GM20000 (cell line): Measurements from ENCODE around the gene RINL.

Experiments
- DNase-seq: peaks from one replicate; pipeline ENCODE4 v3.0.0; 2012; ENCODE audit warnings: low spot score
- CTCF ChIP-seq: IDR thresholded peaks from 2 replicates; pipeline ENCODE4 v1.5.1; 2012; ENCODE audit warnings: mild to moderate bottlenecking, control low read depth; ENCODE audit errors: extremely low read depth, missing control alignments

RINL gene

GRCh38 chr19:38853214-38853613, 24.9 kb downstream of the RINL start:
- no peak for DNase-seq
- TF ChIP-seq CTCF, result no peak

- DNase-seq, result peak; percentile 52
- no peak for TF ChIP-seq CTCF
These were observed 25.6 kb downstream of the RINL start for GRCh38 chr19:38852231-38853044.

GRCh38 chr19:38851622-38852230, 26.3 kb downstream of the RINL start:
- DNase-seq, result peak; percentile 97
- no peak for TF ChIP-seq CTCF

GRCh38 chr19:38850976-38851621, 27.0 kb downstream of the RINL start:
- DNase-seq, result no peak
- TF ChIP-seq CTCF, result no peak

GRCh38 chr19:38850436-38850975, 27.6 kb downstream of the RINL start:
- DNase-seq, result peak; percentile 96
- no peak for TF ChIP-seq CTCF

- TF ChIP-seq CTCF, result no peak
- peak; percentile 96 for DNase-seq
These were observed 28.1 kb downstream of the RINL start, which contains the start of gene HNRNPL for GRCh38 chr19:38849860-38850435. TSS of gene HNRNPL (minus strand) at chr19:38849986. CDS start at chr19:38849966, 20 bp downstream.
